ENCODE results near the gene UBP1.
"Not testable (repeated sequence)": the region's sequence is repeated elsewhere in the genome, so short reads cannot be mapped to it uniquely, and the experiment has no call there.

UBP1 gene

GRCh38 chr3:33437556-33438283 is 2.5 kb downstream of the UBP1 start:
- peak; percentile 25 for DNase-seq (ENCODE audit: low spot score)

DNA sequence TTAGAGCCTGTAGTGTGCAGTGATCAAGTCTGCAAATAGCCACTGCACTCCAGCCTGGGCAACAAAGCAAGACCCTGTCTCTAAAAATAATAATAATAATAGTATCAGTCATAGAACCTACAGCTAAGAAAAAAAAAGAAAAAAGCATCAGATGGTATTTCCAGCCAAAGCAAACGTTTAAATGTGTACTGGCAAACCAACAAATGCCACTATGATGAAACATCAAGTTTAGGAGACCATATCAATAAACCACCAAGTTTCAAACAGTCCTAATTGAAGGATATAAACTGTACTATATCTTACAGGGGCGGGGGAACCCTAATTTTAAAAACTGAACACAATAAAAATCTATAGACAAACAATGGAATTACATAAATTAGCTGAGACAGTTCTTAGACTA is 6.4 kb downstream of the UBP1 start:
- DNase-seq (ENCODE audit: low spot score), result no peak

DNA sequence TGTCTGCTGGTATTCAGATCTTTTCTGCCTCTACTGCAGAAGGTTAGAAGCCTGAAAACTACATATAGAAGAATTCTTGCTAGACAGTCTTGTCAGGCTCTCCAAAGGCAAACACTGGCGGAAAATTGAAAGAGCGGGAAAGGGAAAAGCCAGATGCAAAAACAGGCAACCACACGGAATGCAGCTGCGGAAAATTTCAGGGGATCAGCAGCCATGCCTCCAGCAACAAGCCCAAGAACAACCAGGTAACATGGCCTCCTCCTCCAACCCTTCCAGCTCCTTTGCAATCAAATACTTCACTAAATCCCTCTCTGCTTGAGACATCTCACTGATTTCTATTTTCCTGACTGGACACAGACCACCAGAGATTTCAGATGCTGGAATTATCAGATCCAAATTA is 9.6 kb downstream of the UBP1 start:
- no peak for DNase-seq (ENCODE audit: low spot score)

DNA sequence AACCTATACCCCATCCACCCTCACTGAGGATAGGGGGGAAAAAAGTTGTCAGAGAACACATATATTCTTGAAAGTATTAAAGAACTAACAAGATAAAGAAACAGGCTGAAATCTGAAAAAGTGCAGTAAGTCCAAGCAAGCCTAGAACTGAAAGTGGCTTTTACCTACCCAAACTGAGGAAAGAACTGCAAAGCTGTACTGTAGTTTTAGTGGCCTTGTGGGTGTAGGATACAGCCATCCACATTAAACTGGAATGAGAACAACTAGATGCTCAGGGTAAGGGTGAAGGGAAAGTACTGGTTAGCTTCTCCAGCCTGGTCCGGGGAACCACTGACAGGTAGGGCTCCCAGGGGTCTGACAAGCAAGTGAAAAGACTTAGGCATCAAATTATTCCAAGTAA is 10.1 kb downstream of the UBP1 start:
- DNase-seq (ENCODE audit: low spot score), result no peak

DNA sequence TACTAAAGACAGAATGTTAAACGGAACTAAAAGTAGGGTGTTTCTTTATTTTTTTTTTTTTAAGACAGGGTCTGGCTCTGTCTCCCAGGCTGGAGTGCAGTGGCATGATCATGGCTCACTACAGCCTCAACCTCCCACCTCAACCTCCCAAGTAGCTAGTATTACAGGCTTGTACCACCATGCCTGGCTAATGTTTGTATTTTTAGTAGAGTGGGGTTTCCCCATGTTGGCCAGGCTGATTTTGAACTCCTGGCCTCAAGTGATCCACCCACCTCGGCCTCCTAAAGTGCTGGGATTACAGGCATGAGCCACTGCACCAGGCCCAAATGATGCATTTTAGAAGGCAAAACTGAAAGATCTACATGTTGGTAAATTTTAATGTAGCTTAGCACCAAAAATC is 10.9 kb downstream of the UBP1 start:
- DNase-seq (ENCODE audit: low spot score), result not testable (repeated sequence)

GRCh38 chr3:33428734-33429133 is 11.5 kb downstream of the UBP1 start:
- DNase-seq (ENCODE audit: low spot score), result no peak

- DNase-seq (ENCODE audit: low spot score), result no peak
These were observed 13.4 kb downstream of the UBP1 start for GRCh38 chr3:33426630-33427317.

DNA sequence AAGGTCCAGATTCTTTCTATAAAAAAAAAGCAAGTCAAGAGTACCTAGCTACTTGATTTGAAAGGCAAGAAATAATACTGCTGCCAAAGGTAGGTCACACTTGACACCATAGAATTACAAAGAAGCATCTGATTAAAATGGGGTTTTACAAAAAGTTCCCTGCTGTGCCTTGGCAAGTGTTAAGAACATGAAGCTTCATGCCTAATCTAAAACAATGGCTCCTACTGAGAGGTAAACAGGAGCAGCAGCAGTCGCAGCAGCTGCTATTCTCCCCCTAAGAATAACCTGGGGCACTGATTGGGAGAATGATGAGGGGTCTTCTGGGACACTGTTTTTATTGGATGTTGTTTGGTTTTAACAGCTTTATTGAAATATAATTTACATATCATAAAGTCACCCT is 14.1 kb downstream of the UBP1 start:
- DNase-seq (ENCODE audit: low spot score), result no peak

GRCh38 chr3:33425453-33425852 is 14.8 kb downstream of the UBP1 start:
- DNase-seq (ENCODE audit: low spot score), result no peak

DNA sequence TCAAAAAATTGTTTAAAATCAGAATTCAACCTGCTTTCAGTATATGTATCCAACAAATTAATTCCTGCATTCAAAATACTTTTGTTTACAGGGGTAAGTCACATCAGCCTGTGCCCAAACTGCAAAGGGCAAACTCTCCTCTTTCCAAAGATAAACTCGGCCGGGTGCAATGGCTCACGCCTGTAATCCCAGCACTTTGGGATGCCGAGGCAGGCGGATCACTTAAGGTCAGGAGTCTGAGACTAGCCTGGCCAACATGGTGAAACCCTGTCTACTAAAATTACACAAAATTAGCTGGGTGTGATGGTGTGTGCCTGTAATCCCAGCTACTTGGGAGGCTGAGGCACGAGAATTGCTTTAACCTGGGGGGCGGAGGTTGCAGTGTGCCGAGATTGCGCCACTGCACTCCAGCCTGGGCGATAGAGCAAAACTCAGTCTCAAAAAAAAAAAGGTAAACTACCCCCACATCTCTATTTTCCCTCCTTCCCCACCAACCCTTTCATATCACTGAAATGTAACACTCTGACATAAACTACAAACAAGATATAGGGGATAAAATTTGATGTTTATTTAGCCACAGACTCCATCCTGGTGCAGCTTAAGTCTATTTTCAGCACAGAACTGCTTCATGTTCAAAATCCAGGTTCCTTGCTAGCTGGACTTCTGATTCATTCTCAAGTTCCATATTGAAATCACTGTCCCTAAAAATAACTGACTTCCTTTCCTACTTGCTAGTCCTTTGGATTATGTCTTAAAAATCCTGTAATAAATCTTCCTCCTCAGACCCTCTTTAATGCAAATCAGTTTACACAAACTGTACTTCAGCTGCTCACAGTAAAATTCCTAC is 15.4 kb downstream of the UBP1 start:
- DNase-seq (ENCODE audit: low spot score), result no peak

GRCh38 chr3:33420966-33421365 is 19.2 kb downstream of the UBP1 start:
- DNase-seq (ENCODE audit: low spot score), result no peak

- no peak for DNase-seq (ENCODE audit: low spot score)
These were observed 20.3 kb downstream of the UBP1 start for GRCh38 chr3:33419948-33420347.

DNA sequence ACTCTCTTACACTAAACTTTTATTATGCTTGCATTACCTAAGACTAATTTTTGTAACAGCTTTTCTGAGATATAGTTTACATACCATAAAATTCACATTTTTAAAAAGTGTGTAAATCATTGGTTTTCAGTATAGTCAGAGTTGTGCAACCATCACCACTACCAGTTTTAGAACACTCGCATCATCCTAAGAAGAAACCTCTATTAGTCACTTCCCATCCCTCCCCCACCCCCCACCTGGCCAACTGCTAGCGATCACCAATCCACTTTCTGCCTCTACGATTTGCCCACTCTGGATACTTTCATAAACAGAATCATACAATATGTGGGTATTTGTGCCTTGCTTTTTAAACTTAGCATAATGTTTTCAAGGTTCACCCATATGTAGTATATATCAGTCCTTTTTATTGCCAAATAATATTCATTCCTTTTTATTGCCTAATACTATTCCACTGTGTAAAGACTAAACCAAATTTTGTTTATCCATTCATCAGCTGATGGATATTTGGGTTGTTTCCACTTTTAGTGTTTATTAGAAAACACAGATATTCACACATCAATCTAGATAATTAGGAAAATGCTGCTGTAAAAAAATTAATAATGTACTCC is 23.0 kb downstream of the UBP1 start:
- DNase-seq (ENCODE audit: low spot score), result no peak

GRCh38 chr3:33410816-33411215 is 29.4 kb downstream of the UBP1 start:
- DNase-seq (ENCODE audit: low spot score), result not testable (repeated sequence)

DNA sequence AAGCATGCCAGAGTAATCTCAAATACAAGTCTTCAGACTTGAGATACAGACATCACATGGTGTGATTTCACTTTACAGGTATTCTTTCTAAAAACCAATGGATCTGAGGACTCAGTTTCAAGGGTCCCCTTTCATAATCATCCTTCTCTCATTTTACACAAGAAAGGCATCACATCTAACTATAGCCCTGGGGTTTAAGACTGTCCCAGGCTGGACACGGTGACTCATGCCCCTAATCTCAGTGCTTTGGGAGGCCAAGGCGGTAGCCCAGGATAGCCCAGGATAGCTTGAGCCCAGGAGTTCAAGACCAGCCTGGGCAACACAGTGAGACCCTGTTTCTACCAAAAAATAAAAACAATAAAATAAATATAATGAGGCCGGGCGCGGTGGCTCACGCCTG is 36.4 kb downstream of the UBP1 start:
- DNase-seq (ENCODE audit: low spot score), result no peak

DNA sequence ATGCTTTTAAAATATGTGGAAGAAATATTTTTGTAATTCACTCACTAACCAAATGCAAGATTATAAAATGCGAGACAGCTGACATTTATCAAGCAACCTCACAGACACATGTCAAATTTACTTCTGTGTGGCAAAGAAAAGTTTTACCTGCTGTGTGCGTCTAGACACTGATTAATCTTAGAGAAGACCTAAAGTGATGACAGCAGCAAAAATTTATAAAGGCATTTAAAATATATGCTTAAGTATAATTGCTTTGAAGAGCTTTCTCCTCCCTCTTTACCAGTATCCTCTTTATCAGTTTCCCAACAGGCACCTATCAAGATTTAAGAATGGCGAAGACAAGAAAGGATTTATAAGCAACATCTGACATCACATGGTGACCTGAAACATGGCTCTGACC is 37.3 kb downstream of the UBP1 start:
- no peak for DNase-seq (ENCODE audit: low spot score)

DNA sequence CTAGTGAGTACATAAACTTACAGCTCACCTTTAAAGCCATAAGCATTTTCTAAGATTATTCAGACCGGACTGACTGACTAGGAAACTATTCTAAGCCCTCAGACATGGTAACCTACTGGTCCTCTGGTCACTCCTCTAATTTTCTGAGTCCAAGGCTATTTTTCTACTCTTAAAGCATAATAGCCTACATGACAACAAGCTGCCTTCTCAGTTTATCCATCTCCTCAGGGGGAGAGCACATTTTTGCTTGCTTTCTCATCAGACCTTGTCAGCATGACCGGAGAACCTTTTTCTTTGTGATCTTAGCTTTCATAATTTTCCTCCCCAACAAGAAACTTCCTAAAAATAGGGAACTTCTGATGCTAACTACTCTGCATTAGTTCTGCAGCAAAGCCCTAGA is 38.4 kb downstream of the UBP1 start:
- DNase-seq (ENCODE audit: low spot score), result no peak

GRCh38 chr3:33398410-33398809 is 41.8 kb downstream of the UBP1 start:
- no peak for DNase-seq (ENCODE audit: low spot score)

DNA sequence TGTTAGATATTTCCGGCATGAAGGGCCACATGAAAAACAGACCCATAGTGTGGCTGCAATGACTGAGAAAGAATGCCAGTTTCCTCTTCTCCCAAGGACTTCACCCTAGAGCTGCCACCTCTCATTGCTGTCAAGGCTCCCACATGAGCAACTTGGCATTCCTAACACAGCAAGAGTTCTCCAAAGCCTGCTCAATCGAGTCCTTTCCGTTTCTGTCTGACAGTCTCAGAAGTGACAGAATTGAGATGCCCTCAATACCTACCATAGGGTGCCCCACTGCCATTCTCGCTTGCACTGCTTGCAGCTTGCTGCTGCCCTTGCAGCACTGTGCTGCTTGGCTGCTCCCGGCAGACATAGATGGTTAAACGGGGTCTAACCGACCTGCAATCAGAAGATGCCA is 44.3 kb downstream of the UBP1 start:
- DNase-seq (ENCODE audit: low spot score), result no peak

- no peak for DNase-seq (ENCODE audit: low spot score)
These were observed 45.7 kb downstream of the UBP1 start for GRCh38 chr3:33394403-33395054.

GRCh38 chr3:33392703-33393125 is 47.5 kb downstream of the UBP1 start:
- DNase-seq (ENCODE audit: low spot score), result peak; percentile 85

GRCh38 chr3:33392144-33392543 is 48.1 kb downstream of the UBP1 start:
- no peak for DNase-seq (ENCODE audit: low spot score)
